Measurements from ENCODE around the gene INHBB. TPM values are rescaled to one million over a fixed set of nuclear protein-coding genes. Genes with fewer than 3 reads are reported as not detected.
"Not testable (repeated sequence)": the region's sequence is repeated elsewhere in the genome, so short reads cannot be mapped to it uniquely, and the experiment has no call there.

Gene INHBB
- total RNA-seq, 4 donors from 2014 or later: 0.31 to 8.4 (median 3.4) TPM

GRCh38 chr2:120319123-120319522 lies 26.8 kb upstream of the INHBB start:
- Histone ChIP-seq H3K27ac (no peak overlapping the region), H3K36me3 (no peaks in the 10 kb centered on the region), H3K4me1 (peaks cover 0 to 13% (median 8%) of the 10 kb centered on the region in 3 donors), H3K27me3 (no peaks in the 10 kb centered on the region), H3K9me3 (no peaks in the 10 kb centered on the region), H3K4me3 (no peak overlapping the region)
- TF ChIP-seq, protein P1, sequence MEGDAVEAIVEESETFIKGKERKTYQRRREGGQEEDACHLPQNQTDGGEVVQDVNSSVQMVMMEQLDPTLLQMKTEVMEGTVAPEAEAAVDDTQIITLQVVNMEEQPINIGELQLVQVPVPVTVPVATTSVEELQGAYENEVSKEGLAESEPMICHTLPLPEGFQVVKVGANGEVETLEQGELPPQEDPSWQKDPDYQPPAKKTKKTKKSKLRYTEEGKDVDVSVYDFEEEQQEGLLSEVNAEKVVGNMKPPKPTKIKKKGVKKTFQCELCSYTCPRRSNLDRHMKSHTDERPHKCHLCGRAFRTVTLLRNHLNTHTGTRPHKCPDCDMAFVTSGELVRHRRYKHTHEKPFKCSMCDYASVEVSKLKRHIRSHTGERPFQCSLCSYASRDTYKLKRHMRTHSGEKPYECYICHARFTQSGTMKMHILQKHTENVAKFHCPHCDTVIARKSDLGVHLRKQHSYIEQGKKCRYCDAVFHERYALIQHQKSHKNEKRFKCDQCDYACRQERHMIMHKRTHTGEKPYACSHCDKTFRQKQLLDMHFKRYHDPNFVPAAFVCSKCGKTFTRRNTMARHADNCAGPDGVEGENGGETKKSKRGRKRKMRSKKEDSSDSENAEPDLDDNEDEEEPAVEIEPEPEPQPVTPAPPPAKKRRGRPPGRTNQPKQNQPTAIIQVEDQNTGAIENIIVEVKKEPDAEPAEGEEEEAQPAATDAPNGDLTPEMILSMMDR (IDR thresholded peaks at IDR 0.05): no peak
- TF ChIP-seq POLR2AphosphoS5 (IDR thresholded peaks at IDR 0.05): no peak
- no peak for TF ChIP-seq POLR2A (IDR thresholded peaks at IDR 0.05)
- TF ChIP-seq EP300 (IDR thresholded peaks at IDR 0.05): no peak
- ATAC-seq: no peak
- 46 to 55% methylated on average over 4 to 8 of the region's 10 CpGs for WGBS, 2 donors (ENCODE audit: low coverage in 1 of 2)

DNA sequence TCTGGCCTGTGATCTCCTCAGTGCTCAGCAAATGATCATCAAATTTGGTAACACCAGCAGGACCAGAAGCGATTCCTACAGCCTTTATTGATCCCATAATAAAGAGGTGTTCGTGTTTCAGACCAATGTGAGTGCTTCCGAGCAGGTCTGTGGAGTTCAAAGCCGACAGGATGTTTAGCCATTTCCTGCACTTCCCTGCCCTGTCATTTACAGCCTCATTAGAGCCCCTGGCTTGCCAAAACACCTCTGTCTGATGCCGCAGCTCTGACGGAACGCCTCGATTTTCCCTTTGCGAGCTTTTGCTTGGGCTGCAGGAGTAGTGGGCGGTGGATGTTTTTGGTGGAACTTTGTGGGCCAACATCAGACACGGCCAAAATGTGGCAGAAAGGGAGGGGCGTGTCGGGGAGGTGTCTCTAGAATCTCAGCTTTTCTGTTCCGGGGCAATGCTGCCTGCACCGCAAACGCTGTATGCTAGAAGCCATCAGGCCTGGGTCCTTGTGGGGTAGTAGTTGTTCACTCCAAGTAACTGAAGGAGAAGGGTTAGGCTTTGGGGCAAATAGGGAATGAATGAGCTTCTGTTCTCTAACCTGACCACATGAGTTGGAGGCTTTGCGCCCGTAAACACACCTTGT lies 26.1 kb upstream of the INHBB start:
- peaks cover 0 to 13% (median 8%) of the 10 kb centered on the region in 3 donors for H3K4me1 ChIP-seq
- no peak overlapping the region for H3K27ac ChIP-seq
- 72 to 82% methylated on average over 8 to 15 of the region's 18 CpGs for WGBS, 2 donors (ENCODE audit: low coverage in 1 of 2)
- no peak for ATAC-seq
- no peak overlapping the region for H3K4me3 ChIP-seq
- TF ChIP-seq EP300 (IDR thresholded peaks at IDR 0.05) (no peak), POLR2AphosphoS5 (IDR thresholded peaks at IDR 0.05) (no peak), POLR2A (IDR thresholded peaks at IDR 0.05) (no peak)
- TF ChIP-seq, protein P1 (IDR thresholded peaks at IDR 0.05): no peak
- no peaks in the 10 kb centered on the region for H3K27me3 ChIP-seq
- no peaks in the 10 kb centered on the region for H3K36me3 ChIP-seq
- no peaks in the 10 kb centered on the region for H3K9me3 ChIP-seq

GRCh38 chr2:120320318-120320851 lies 25.6 kb upstream of the INHBB start:
- no peak for ATAC-seq
- no peaks in the 10 kb centered on the region for H3K36me3 ChIP-seq
- 83 to 84% methylated on average over 3 to 9 of the region's 10 CpGs for WGBS, 2 donors (ENCODE audit: low coverage in 1 of 2)
- peaks cover 0 to 13% (median 8%) of the 10 kb centered on the region in 3 donors for H3K4me1 ChIP-seq
- H3K27ac ChIP-seq: no peak overlapping the region
- H3K4me3 ChIP-seq: no peak overlapping the region
- no peak for TF ChIP-seq POLR2AphosphoS5 (IDR thresholded peaks at IDR 0.05)
- TF ChIP-seq POLR2A (IDR thresholded peaks at IDR 0.05): no peak
- TF ChIP-seq, protein P1 (IDR thresholded peaks at IDR 0.05): no peak
- TF ChIP-seq EP300 (IDR thresholded peaks at IDR 0.05): no peak
- no peaks in the 10 kb centered on the region for H3K27me3 ChIP-seq
- no peaks in the 10 kb centered on the region for H3K9me3 ChIP-seq

- H3K27me3 ChIP-seq, H3K4me3 ChIP-seq, H3K27ac ChIP-seq, ATAC-seq, H3K9me3 ChIP-seq, H3K36me3 ChIP-seq: not testable (repeated sequence)
- H3K4me1 ChIP-seq: peaks cover 0 to 13% (median 8%) of the 10 kb centered on the region in 3 donors
- WGBS, 2 donors (ENCODE audit: low coverage in 1 of 2): 79 to 100% methylated on average over 1 to 5 of the region's 5 CpGs
Measured at GRCh38 chr2:120320887-120321556, 24.9 kb upstream of the INHBB start.

- 100% methylated on average over 1 to 2 of the region's 10 CpGs for WGBS, 2 donors (ENCODE audit: low coverage in 1 of 2)
- TF ChIP-seq, protein P1 (IDR thresholded peaks at IDR 0.05): no peak
- TF ChIP-seq EP300 (IDR thresholded peaks at IDR 0.05) (no peak), POLR2AphosphoS5 (IDR thresholded peaks at IDR 0.05) (no peak), POLR2A (IDR thresholded peaks at IDR 0.05) (no peak)
- no peak overlapping the region for H3K4me3 ChIP-seq
- peaks cover 0 to 13% (median 8%) of the 10 kb centered on the region in 3 donors for H3K4me1 ChIP-seq
- H3K27me3 ChIP-seq: no peaks in the 10 kb centered on the region
- H3K36me3 ChIP-seq: no peaks in the 10 kb centered on the region
- ATAC-seq: no peak
- no peak overlapping the region for H3K27ac ChIP-seq
- H3K9me3 ChIP-seq: no peaks in the 10 kb centered on the region
Measured at GRCh38 chr2:120321721-120322284, 24.1 kb upstream of the INHBB start.
